Gastrocnemius medialis (tissue), 4 donors: ENCODE measurements around the gene PCSK1N. TPM values are rescaled to one million over a fixed set of nuclear protein-coding genes. Genes with fewer than 3 reads are reported as not detected.

Experiments used
- ATAC-seq, 2 donors: fragments of 150-250 bp; one replicate each; pipeline ENCODE4 v1.9.1; 2016
- DNase-seq, 2 donors: peaks; one replicate each; pipeline ENCODE4 v3.0.0-alpha.2; 2019
- H3K27ac ChIP-seq, 4 donors: fragments of 200-600 bp; sonication (generic); 1 replicate in 1 of 4; 2 replicates in 3 of 4; pipeline ENCODE4 v1.5.1; 2016 to 2018; ENCODE audit warnings: mild to moderate bottlenecking in 2 of 4, moderate library complexity in 1 of 4
- H3K27me3 ChIP-seq, 3 donors: fragments of 200-600 bp; sonication (generic) in 2 of 3; 1 replicate in 1 of 3; 2 replicates in 2 of 3; pipeline versions ENCODE4 v1.5.1 to v1.6.0; 2016 to 2019; ENCODE audit warnings: mild to moderate bottlenecking in 1 of 3, moderate library complexity in 1 of 3
- H3K36me3 ChIP-seq, 2 donors: fragments of 200-600 bp; sonication (generic) in 1 of 2; one replicate each; pipeline ENCODE4 v1.5.1; 2017 to 2018
- H3K4me1 ChIP-seq, 2 donors: fragments of 200-600 bp; sonication (generic) in 1 of 2; one replicate each; pipeline ENCODE4 v1.5.1; 2016 to 2017; ENCODE audit warnings: mild to moderate bottlenecking in 2 of 2
- H3K4me3 ChIP-seq, 4 donors: fragments of 200-600 bp; sonication (generic) in 3 of 4; 1 replicate in 1 of 4; 2 replicates in 3 of 4; pipeline ENCODE4 v1.5.1; 2016 to 2019; ENCODE audit warnings: mild to moderate bottlenecking in 2 of 4
- H3K9me3 ChIP-seq, 3 donors: fragments of 200-600 bp; sonication (generic) in 2 of 3; 1 replicate in 1 of 3; 2 replicates in 2 of 3; pipeline ENCODE4 v1.5.1; 2016 to 2019
- POLR2A ChIP-seq, 2 donors: fragments of 450-650 bp; IDR thresholded peaks; one replicate each; pipeline ENCODE4 v1.6.1; 2017; ENCODE audit warnings: antibody characterized with exemption in 2 of 2, mild to moderate bottlenecking in 2 of 2, moderate library complexity in 2 of 2
- in situ Hi-C, 4 donors: fragments of 200-750 bp; cut with MboI; loops; one replicate each; pipeline versions ENCODE4 v1.15.0 to v1.8.0; 2017; ENCODE audit warnings: low sequenced_read_pairs in 4 of 4
- intact Hi-C: fragments of 100-400 bp; cut with DNase I; formaldehyde crosslinking; loops from one replicate; pipeline ENCODE4 v1.15.1; 2023; ENCODE audit warnings: low total_unique reads
- total RNA-seq, 4 donors: library from RNA; depleted of rRNA; stranded (reverse); fragments of >200 nt; gene quantifications; one replicate each; pipeline versions ENCODE4 v1.1.0 to v1.2.3, GENCODE V29; 2016
- TF ChIP-seq, protein P1 (sequence below), 5 experiments: fragments of 450-650 bp in 3 of 5; fragments of 200-600 bp in 2 of 5; sonication (generic) in 2 of 5; IDR thresholded peaks in 4 of 5; conservative IDR thresholded peaks in 1 of 5; 1 replicate in 4 of 5; 2 replicates in 1 of 5; pipeline ENCODE4 v1.5.1; 2016 to 2019; ENCODE audit warnings: antibody characterized with exemption in 5 of 5, mild to moderate bottlenecking in 3 of 5, moderate library complexity in 3 of 5

The PCSK1N gene
- total RNA-seq, 4 donors from 2014 or later: not detected

DNA sequence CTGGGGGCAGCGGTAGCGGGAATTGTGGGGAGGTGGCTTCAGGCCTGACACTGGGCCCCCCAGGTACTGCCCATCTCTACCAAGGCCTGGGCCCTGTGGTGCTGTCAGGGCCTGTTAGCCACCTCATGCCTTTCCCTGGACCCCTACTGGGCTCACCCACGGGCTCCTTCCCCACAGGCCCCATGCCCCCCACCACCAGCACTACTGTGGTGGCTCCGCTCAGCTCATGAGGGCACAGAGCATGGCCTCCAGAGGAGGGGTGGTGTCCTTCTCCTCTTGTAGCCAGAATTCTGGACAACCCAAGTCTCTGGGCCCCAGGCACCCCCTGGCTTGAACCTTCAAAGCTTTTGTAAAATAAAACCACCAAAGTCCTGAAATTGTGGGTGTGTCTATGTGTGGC, 41.5 kb downstream of the PCSK1N start:
- in situ Hi-C loops (no loop called here), intact Hi-C loops (no loop called here)
- no peaks in the 10 kb centered on the region for H3K36me3 ChIP-seq
- H3K27ac ChIP-seq: no peak overlapping the region
- no peaks in the 10 kb centered on the region for H3K4me1 ChIP-seq
- DNase-seq (no peak), ATAC-seq (no peak)
- TF ChIP-seq, protein P1, sequence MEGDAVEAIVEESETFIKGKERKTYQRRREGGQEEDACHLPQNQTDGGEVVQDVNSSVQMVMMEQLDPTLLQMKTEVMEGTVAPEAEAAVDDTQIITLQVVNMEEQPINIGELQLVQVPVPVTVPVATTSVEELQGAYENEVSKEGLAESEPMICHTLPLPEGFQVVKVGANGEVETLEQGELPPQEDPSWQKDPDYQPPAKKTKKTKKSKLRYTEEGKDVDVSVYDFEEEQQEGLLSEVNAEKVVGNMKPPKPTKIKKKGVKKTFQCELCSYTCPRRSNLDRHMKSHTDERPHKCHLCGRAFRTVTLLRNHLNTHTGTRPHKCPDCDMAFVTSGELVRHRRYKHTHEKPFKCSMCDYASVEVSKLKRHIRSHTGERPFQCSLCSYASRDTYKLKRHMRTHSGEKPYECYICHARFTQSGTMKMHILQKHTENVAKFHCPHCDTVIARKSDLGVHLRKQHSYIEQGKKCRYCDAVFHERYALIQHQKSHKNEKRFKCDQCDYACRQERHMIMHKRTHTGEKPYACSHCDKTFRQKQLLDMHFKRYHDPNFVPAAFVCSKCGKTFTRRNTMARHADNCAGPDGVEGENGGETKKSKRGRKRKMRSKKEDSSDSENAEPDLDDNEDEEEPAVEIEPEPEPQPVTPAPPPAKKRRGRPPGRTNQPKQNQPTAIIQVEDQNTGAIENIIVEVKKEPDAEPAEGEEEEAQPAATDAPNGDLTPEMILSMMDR (IDR thresholded peaks at IDR 0.05 in 4 of 5, conservative IDR thresholded peaks at IDR 0.05 in 1 of 5): no peak
- H3K27me3 ChIP-seq: no peaks in the 10 kb centered on the region
- no peak overlapping the region for H3K4me3 ChIP-seq
- H3K9me3 ChIP-seq: no peaks in the 10 kb centered on the region

DNA sequence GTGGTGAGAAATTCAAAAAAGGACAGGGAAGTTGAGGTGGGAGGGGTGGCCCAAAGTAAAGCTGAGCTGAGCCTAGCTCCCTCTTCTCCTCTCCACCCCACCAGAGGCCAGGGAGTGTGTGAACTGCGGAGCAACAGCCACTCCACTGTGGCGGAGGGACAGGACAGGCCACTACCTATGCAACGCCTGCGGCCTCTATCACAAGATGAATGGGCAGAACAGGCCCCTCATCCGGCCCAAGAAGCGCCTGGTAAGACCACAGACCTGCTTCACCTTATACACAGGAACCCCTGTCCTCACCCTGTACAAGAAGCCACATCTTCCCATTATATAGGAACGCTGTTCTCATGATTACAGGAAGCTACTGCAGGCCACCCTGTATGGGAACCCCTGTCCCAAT, 43.2 kb downstream of the PCSK1N start:
- Histone ChIP-seq H3K4me3 (no peak overlapping the region), H3K27ac (no peak overlapping the region), H3K36me3 (no peaks in the 10 kb centered on the region), H3K4me1 (no peaks in the 10 kb centered on the region), H3K9me3 (no peaks in the 10 kb centered on the region), H3K27me3 (no peaks in the 10 kb centered on the region)
- TF ChIP-seq, protein P1 (IDR thresholded peaks at IDR 0.05 in 4 of 5, conservative IDR thresholded peaks at IDR 0.05 in 1 of 5): no peak
- no peak for TF ChIP-seq POLR2A (IDR thresholded peaks at IDR 0.05)
- intact Hi-C loops: no loop called here
- DNase-seq (no peak), ATAC-seq (no peak)
- in situ Hi-C loops: no loop called here

DNA sequence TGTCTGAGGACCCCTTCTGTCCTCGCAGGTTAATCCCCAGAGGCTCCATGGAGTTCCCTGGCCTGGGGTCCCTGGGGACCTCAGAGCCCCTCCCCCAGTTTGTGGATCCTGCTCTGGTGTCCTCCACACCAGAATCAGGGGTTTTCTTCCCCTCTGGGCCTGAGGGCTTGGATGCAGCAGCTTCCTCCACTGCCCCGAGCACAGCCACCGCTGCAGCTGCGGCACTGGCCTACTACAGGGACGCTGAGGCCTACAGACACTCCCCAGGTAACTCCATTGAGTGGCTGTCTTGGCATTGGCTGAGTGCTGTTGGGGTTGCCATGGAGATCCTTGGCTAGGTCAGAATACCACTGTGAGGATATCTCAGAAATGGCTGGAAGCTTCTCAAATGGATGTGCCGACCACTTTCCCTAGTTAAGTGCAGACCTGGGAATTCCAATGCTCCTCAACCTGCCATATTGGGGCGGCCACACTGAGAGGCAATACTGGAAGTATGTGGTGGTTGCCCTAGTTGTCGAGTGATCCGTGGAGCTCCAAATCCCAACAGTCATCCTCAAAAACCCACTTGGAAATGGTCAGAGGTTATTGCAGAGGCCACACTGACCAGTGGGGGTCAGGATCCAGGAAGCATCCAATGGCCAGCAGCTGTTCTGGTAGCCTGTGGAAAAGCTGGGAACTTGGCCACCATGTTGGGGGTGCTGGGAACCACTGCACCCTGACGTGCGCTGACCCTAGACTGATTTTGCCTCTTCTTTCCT, 44.2 kb downstream of the PCSK1N start:
- no peak overlapping the region for H3K4me3 ChIP-seq
- TF ChIP-seq POLR2A (IDR thresholded peaks at IDR 0.05): no peak
- TF ChIP-seq, protein P1 (IDR thresholded peaks at IDR 0.05 in 4 of 5, conservative IDR thresholded peaks at IDR 0.05 in 1 of 5): no peak
- in situ Hi-C loops: no loop called here
- no peaks in the 10 kb centered on the region for H3K27me3 ChIP-seq
- ATAC-seq (no peak), DNase-seq (no peak)
- H3K4me1 ChIP-seq: no peaks in the 10 kb centered on the region
- no peaks in the 10 kb centered on the region for H3K36me3 ChIP-seq
- no peaks in the 10 kb centered on the region for H3K9me3 ChIP-seq
- intact Hi-C loops: no loop called here
- H3K27ac ChIP-seq: no peak overlapping the region

DNA sequence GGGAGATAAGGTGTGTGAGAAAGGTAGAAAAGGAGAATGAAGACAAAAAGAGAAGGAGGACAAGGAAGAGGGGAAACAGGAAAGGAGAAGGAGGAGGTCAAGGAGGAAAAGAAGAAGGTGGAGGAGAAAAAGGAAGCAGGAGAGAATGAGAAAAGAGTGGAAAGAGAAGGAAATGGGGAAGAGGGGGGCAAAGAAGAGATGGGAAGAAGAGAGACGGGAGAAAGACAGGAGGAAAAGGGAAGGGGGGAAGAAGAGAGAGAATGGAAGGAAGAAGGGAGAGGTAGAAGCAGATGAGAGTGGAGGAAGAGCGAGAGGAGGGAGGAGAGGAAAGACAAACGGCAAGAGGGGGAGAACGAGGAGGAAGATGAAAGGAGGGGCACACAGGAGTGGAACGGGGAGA, 44.9 kb downstream of the PCSK1N start:
- no peak for ATAC-seq
- in situ Hi-C loops: no loop called here
- Histone ChIP-seq H3K27ac (no peak overlapping the region), H3K4me1 (no peaks in the 10 kb centered on the region), H3K36me3 (no peaks in the 10 kb centered on the region), H3K9me3 (no peaks in the 10 kb centered on the region), H3K4me3 (no peak overlapping the region), H3K27me3 (no peaks in the 10 kb centered on the region)
- TF ChIP-seq POLR2A (IDR thresholded peaks at IDR 0.05): no peak
- TF ChIP-seq, protein P1 (IDR thresholded peaks at IDR 0.05 in 4 of 5, conservative IDR thresholded peaks at IDR 0.05 in 1 of 5): no peak
- intact Hi-C loops: no loop called here
- no peak for DNase-seq
